ENCODE results near the gene CLIC6.

CLIC6 gene

GRCh38 chr21:34625030-34625593, 43.7 kb upstream of the CLIC6 start:
- TF ChIP-seq CREB5 (CRISPR knock-in tag; IDR thresholded peaks at IDR 0.05; ENCODE audit: low read depth), result no peak
- no peak for TF ChIP-seq SNAI2 (CRISPR knock-in tag; IDR thresholded peaks at IDR 0.05)
- no peak for TF ChIP-seq TSHZ2 (CRISPR knock-in tag; IDR thresholded peaks at IDR 0.05)
- TF ChIP-seq ZFP3 (CRISPR knock-in tag; IDR thresholded peaks at IDR 0.05), result no peak
- no peak for TF ChIP-seq ZNF565 (CRISPR knock-in tag; conservative IDR thresholded peaks at IDR 0.05; ENCODE audit: low read depth)
- TF ChIP-seq ZNF70 (CRISPR knock-in tag; IDR thresholded peaks at IDR 0.05), result no peak
- no peak for TF ChIP-seq ZFP30 (CRISPR knock-in tag; IDR thresholded peaks at IDR 0.05)
- TF ChIP-seq ESRRG (CRISPR knock-in tag; IDR thresholded peaks at IDR 0.05), result no peak
- TF ChIP-seq PATZ1 (CRISPR knock-in tag; IDR thresholded peaks at IDR 0.05; ENCODE audit: borderline replicate concordance), result no peak
- no peak for TF ChIP-seq PPARA (CRISPR knock-in tag; IDR thresholded peaks at IDR 0.05; ENCODE audit: borderline replicate concordance)
- ATAC-seq, result no peak

- TF ChIP-seq TCF4 (CRISPR knock-in tag; IDR thresholded peaks at IDR 0.05; ENCODE audit: borderline replicate concordance) (no peak), ESRRG (CRISPR knock-in tag; IDR thresholded peaks at IDR 0.05) (no peak), ZFP3 (CRISPR knock-in tag; IDR thresholded peaks at IDR 0.05) (no peak), ARNTL (CRISPR knock-in tag; IDR thresholded peaks at IDR 0.05; ENCODE audit: borderline replicate concordance, low read depth) (no peak), OSR1 (CRISPR knock-in tag; IDR thresholded peaks at IDR 0.05) (no peak), PATZ1 (CRISPR knock-in tag; IDR thresholded peaks at IDR 0.05; ENCODE audit: borderline replicate concordance) (no peak), CSDC2 (CRISPR knock-in tag; IDR thresholded peaks at IDR 0.05) (no peak), BACH2 (CRISPR knock-in tag; IDR thresholded peaks at IDR 0.05; ENCODE audit: borderline replicate concordance) (no peak), ZNF70 (CRISPR knock-in tag; IDR thresholded peaks at IDR 0.05) (no peak), TSHZ2 (CRISPR knock-in tag; IDR thresholded peaks at IDR 0.05) (no peak), ZFP30 (CRISPR knock-in tag; IDR thresholded peaks at IDR 0.05) (no peak), SNAI2 (CRISPR knock-in tag; IDR thresholded peaks at IDR 0.05) (no peak), ZNF565 (CRISPR knock-in tag; conservative IDR thresholded peaks at IDR 0.05; ENCODE audit: low read depth) (no peak), RARB (CRISPR knock-in tag; IDR thresholded peaks at IDR 0.05) (no peak), ZC3H10 (CRISPR knock-in tag; IDR thresholded peaks at IDR 0.05) (no peak), ZNF8 (CRISPR knock-in tag; IDR thresholded peaks at IDR 0.05) (no peak), TOX (CRISPR knock-in tag; IDR thresholded peaks at IDR 0.05; ENCODE audit: borderline replicate concordance) (no peak), GLIS3 (CRISPR knock-in tag; IDR thresholded peaks at IDR 0.05) (no peak), CSRNP3 (CRISPR knock-in tag; IDR thresholded peaks at IDR 0.05) (no peak)
- ATAC-seq, result no peak
Measured at GRCh38 chr21:34626131-34626530, 42.7 kb upstream of the CLIC6 start.
